ENCODE data around the gene PLA2G2F. TPM values are rescaled to one million over a fixed set of nuclear protein-coding genes. Genes with fewer than 3 reads are reported as not detected.

The PLA2G2F gene
- total RNA-seq, 4 donors from 2014 or later, result 0.07 TPM; not detected in 3

DNA sequence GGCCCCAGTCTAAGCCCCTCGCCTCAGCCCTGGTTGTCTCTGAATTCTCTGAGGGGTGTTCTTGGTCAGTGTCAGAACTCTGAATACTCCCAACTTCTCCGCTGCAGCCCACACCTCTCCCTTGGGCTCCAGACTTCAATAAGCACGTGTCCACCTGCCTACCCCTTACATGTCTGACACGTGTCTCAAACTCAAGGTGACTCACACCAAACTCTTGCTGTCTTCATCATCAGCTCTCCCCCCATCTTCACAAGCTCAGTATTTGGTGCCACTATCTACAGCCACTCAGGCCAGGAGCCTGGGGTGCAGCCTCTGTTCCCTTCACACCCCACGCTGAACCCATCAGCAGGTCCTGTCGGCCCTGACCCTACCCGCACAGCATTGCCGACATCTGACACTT is 28.0 kb downstream of the PLA2G2F start:
- no peak for DNase-seq
- no peaks in the 10 kb centered on the region for H3K27me3 ChIP-seq
- no peak overlapping the region for H3K27ac ChIP-seq
- no peaks in the 10 kb centered on the region for H3K4me1 ChIP-seq
- H3K36me3 ChIP-seq, result no peaks in the 10 kb centered on the region
- H3K9me3 ChIP-seq, result peaks cover 0 to 3% of the 10 kb centered on the region in 2 donors
- TF ChIP-seq, protein P1, sequence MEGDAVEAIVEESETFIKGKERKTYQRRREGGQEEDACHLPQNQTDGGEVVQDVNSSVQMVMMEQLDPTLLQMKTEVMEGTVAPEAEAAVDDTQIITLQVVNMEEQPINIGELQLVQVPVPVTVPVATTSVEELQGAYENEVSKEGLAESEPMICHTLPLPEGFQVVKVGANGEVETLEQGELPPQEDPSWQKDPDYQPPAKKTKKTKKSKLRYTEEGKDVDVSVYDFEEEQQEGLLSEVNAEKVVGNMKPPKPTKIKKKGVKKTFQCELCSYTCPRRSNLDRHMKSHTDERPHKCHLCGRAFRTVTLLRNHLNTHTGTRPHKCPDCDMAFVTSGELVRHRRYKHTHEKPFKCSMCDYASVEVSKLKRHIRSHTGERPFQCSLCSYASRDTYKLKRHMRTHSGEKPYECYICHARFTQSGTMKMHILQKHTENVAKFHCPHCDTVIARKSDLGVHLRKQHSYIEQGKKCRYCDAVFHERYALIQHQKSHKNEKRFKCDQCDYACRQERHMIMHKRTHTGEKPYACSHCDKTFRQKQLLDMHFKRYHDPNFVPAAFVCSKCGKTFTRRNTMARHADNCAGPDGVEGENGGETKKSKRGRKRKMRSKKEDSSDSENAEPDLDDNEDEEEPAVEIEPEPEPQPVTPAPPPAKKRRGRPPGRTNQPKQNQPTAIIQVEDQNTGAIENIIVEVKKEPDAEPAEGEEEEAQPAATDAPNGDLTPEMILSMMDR (IDR thresholded peaks at IDR 0.05), result no peak
- no peak for TF ChIP-seq POLR2A (IDR thresholded peaks at IDR 0.05)
- intact Hi-C loops (cut with DNase I; ENCODE audit: low total_unique reads), result no loop called here
- no peak overlapping the region for H3K4me3 ChIP-seq

- H3K4me1 ChIP-seq, result no peaks in the 10 kb centered on the region
- DNase-seq, result no peak
- H3K4me3 ChIP-seq, result no peak overlapping the region
- TF ChIP-seq, protein P1 (IDR thresholded peaks at IDR 0.05), result no peak
- no peak for TF ChIP-seq POLR2A (IDR thresholded peaks at IDR 0.05)
- H3K27me3 ChIP-seq, result no peaks in the 10 kb centered on the region
- peaks cover 0 to 3% of the 10 kb centered on the region in 2 donors for H3K9me3 ChIP-seq
- no peak overlapping the region for H3K27ac ChIP-seq
- intact Hi-C loops (cut with DNase I; ENCODE audit: low total_unique reads), result no loop called here
- no peaks in the 10 kb centered on the region for H3K36me3 ChIP-seq
Measured at GRCh38 chr1:20168564-20169491, 29.7 kb downstream of the PLA2G2F start.

GRCh38 chr1:20169932-20170331 is 30.8 kb downstream of the PLA2G2F start:
- H3K27me3 ChIP-seq, result no peaks in the 10 kb centered on the region
- intact Hi-C loops (cut with DNase I; ENCODE audit: low total_unique reads), result no loop called here
- no peak for TF ChIP-seq POLR2A (IDR thresholded peaks at IDR 0.05)
- TF ChIP-seq, protein P1 (IDR thresholded peaks at IDR 0.05), result no peak
- H3K27ac ChIP-seq, result no peak overlapping the region
- peaks cover 0 to 3% of the 10 kb centered on the region in 2 donors for H3K9me3 ChIP-seq
- H3K4me3 ChIP-seq, result no peak overlapping the region
- DNase-seq, result no peak
- H3K4me1 ChIP-seq, result no peaks in the 10 kb centered on the region
- H3K36me3 ChIP-seq, result no peaks in the 10 kb centered on the region

DNA sequence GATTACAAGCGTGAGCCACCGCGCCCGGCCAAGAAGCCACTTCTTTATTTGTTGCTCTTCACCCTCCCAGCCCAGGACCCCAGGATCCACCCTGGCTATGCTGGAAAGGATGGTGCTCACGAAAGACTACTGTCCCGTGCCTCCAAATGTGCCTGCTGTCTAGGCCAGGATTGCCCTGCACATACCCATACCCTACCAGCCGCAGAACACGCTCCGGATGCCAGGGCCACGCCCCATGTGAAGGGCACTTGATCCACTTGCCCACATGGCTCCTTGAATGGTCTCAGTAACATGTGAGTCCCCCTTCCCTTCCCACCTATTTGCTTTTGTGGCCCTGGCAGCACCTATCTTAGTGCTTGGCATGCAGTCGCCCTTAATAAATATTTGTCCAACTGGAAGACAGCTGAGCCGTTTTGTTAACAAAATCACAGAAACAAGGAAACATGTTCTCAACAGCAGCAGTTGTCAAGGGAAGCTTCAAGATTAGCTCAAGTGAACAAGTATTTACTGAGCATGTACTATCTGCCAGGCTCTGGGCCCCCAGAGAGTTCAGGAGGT is 33.0 kb downstream of the PLA2G2F start:
- no peak for DNase-seq
- TF ChIP-seq, protein P1 (IDR thresholded peaks at IDR 0.05), result no peak
- no peak for TF ChIP-seq POLR2A (IDR thresholded peaks at IDR 0.05)
- no peaks in the 10 kb centered on the region for H3K9me3 ChIP-seq
- intact Hi-C loops (cut with DNase I; ENCODE audit: low total_unique reads), result no loop called here
- H3K4me3 ChIP-seq, result no peak overlapping the region
- no peaks in the 10 kb centered on the region for H3K36me3 ChIP-seq
- no peak overlapping the region for H3K27ac ChIP-seq
- no peaks in the 10 kb centered on the region for H3K27me3 ChIP-seq
- H3K4me1 ChIP-seq, result no peaks in the 10 kb centered on the region

Measured in uterus (tissue), 4 donors.